Fibroblast of lung (primary cell): ENCODE data around the gene C16orf92. TPM values are rescaled to one million over a fixed set of nuclear protein-coding genes. Genes with fewer than 3 reads are reported as not detected.

Source experiments
- DNase-seq, 2 donors: peaks; one replicate each; pipeline versions ENCODE4 v3.0.0 to v3.0.0-alpha.2; 2010; ENCODE audit warnings: low read depth in 2 of 2
- H2AFZ ChIP-seq: 2 replicates; pipeline ENCODE4 v1.5.1; 2012; ENCODE audit warnings: low read length, control low read depth, inconsistent platforms
- H3K27ac ChIP-seq: 2 replicates; pipeline ENCODE4 v1.5.1; 2011; ENCODE audit warnings: low read length, control low read depth; ENCODE audit not compliant: insufficient read depth
- H3K27me3 ChIP-seq: 2 replicates; pipeline ENCODE4 v1.5.1; 2011; ENCODE audit warnings: mild to moderate bottlenecking, low read length; ENCODE audit not compliant: control insufficient read depth, insufficient read depth
- H3K36me3 ChIP-seq: 2 replicates; pipeline ENCODE4 v1.5.1; 2011; ENCODE audit warnings: low read length; ENCODE audit not compliant: control insufficient read depth, insufficient read depth
- H3K4me1 ChIP-seq: 2 replicates; pipeline ENCODE4 v1.5.1; 2011; ENCODE audit warnings: low read length; ENCODE audit not compliant: control insufficient read depth, insufficient read depth; ENCODE audit errors: extremely low read depth
- H3K4me2 ChIP-seq: 2 replicates; pipeline ENCODE4 v1.5.1; 2011; ENCODE audit warnings: low read length, control low read depth; ENCODE audit not compliant: insufficient read depth; ENCODE audit errors: extremely low read depth
- H3K4me3 ChIP-seq, 4 experiments: fragments of 200-600 bp in 1 of 4; sonication (generic) in 1 of 4; replicated peaks in 1 of 4; 2 replicates each; pipeline ENCODE4 v1.5.1; 2011 to 2016; ENCODE audit warnings: low read length in 4 of 4, low read depth in 3 of 4, mild to moderate bottlenecking in 3 of 4, control low read depth in 2 of 4, inconsistent platforms in 1 of 4, mixed read lengths in 1 of 4; ENCODE audit not compliant: insufficient read depth in 1 of 4; ENCODE audit errors: control extremely low read depth in 1 of 4
- H3K79me2 ChIP-seq: 2 replicates; pipeline ENCODE4 v1.5.1; 2012; ENCODE audit warnings: mild to moderate bottlenecking, low read length, inconsistent platforms; ENCODE audit not compliant: control insufficient read depth, insufficient read depth
- H3K9ac ChIP-seq: 2 replicates; pipeline ENCODE4 v1.5.1; 2011; ENCODE audit warnings: mild to moderate bottlenecking, low read length, control low read depth; ENCODE audit not compliant: insufficient read depth
- H3K9me3 ChIP-seq: 2 replicates; pipeline ENCODE4 v1.5.1; 2012; ENCODE audit warnings: low read depth, low read length; ENCODE audit not compliant: control insufficient read depth, insufficient read depth
- H4K20me1 ChIP-seq: 2 replicates; pipeline ENCODE4 v1.5.1; 2011; ENCODE audit warnings: low read length; ENCODE audit not compliant: control insufficient read depth, insufficient read depth; ENCODE audit errors: extremely low read depth
- CTCF ChIP-seq, 2 donors: IDR thresholded peaks in 1 of 2; conservative IDR thresholded peaks in 1 of 2; 1 replicate in 1 of 2; 2 replicates in 1 of 2; pipeline ENCODE4 v1.5.1; 2011 to 2012; ENCODE audit warnings: low read length in 2 of 2, control low read depth in 1 of 2, inconsistent platforms in 1 of 2, low read depth in 1 of 2, mild to moderate bottlenecking in 1 of 2
- EZH2 ChIP-seq: IDR thresholded peaks from 2 replicates; pipeline ENCODE4 v1.5.1; 2012; ENCODE audit warnings: low read length, control low read depth, mild to moderate bottlenecking; ENCODE audit errors: missing control alignments
- polyA plus RNA-seq, 2 donors: library from polyadenylated mRNA; depleted of rRNA in 1 of 2; stranded (reverse) in 1 of 2; unstranded in 1 of 2; fragments of >200 nt; gene quantifications; 2 replicates each; pipeline ENCODE4 v1.2.1, GENCODE V29; 2011 to 2012; ENCODE audit warnings: missing spikeins in 1 of 2
- total RNA-seq: library from RNA; depleted of rRNA; stranded (reverse); fragments of >200 nt; gene quantifications from 2 replicates; pipeline ENCODE4 v1.2.1, GENCODE V29; 2014

C16orf92 gene
- total and polyA plus RNA-seq, 2 donors (not counting 1 experiment from before 2014, with no cell fraction given): not detected

GRCh38 chr16:30018731-30019158 is 4.3 kb upstream of the C16orf92 start:
- Histone ChIP-seq H3K36me3 (no peaks in the 10 kb centered on the region), H3K79me2 (no peaks in the 10 kb centered on the region), H3K9ac (no peak overlapping the region), H3K27me3 (no peaks in the 10 kb centered on the region), H3K4me2 (no peak overlapping the region), H3K9me3 (no peaks in the 10 kb centered on the region), H3K27ac (no peak overlapping the region), H3K4me1 (no peaks in the 10 kb centered on the region), H3K4me3 (no peak overlapping the region), H2AFZ (no peak overlapping the region), H4K20me1 (no peaks in the 10 kb centered on the region)
- DNase-seq: peak in 1 of 2 donors; percentile 22
- TF ChIP-seq EZH2: no peak
- TF ChIP-seq CTCF (conservative IDR thresholded peaks at IDR 0.05 in 1 of 2, IDR thresholded peaks at IDR 0.05 in 1 of 2; ENCODE audit: low read depth in 1 of 2, low read length in 2 of 2): no peak

- Histone ChIP-seq H3K4me2 (no peak overlapping the region), H2AFZ (no peak overlapping the region), H3K9ac (no peak overlapping the region), H3K27me3 (peaks cover 17% of the 10 kb centered on the region), H3K27ac (no peak overlapping the region), H3K36me3 (no peaks in the 10 kb centered on the region), H3K9me3 (no peaks in the 10 kb centered on the region), H3K4me1 (no peaks in the 10 kb centered on the region), H3K79me2 (no peaks in the 10 kb centered on the region), H3K4me3 (no peak overlapping the region), H4K20me1 (no peaks in the 10 kb centered on the region)
- no peak for TF ChIP-seq EZH2
- TF ChIP-seq CTCF (conservative IDR thresholded peaks at IDR 0.05 in 1 of 2, IDR thresholded peaks at IDR 0.05 in 1 of 2; ENCODE audit: low read depth in 1 of 2, low read length in 2 of 2): no peak
- no peak for DNase-seq
Measured at GRCh38 chr16:30023586-30023985, 588 bp downstream of the C16orf92 start.

- Histone ChIP-seq H3K27ac (no peak overlapping the region), H3K36me3 (no peaks in the 10 kb centered on the region), H3K4me3 (no peak overlapping the region), H3K9ac (no peak overlapping the region), H3K9me3 (no peaks in the 10 kb centered on the region), H3K4me1 (no peaks in the 10 kb centered on the region), H2AFZ (no peak overlapping the region), H3K27me3 (peaks cover 25% of the 10 kb centered on the region), H4K20me1 (no peaks in the 10 kb centered on the region), H3K4me2 (no peak overlapping the region), H3K79me2 (no peaks in the 10 kb centered on the region)
- no peak for DNase-seq
- TF ChIP-seq CTCF (conservative IDR thresholded peaks at IDR 0.05 in 1 of 2, IDR thresholded peaks at IDR 0.05 in 1 of 2; ENCODE audit: low read depth in 1 of 2, low read length in 2 of 2): no peak
- TF ChIP-seq EZH2: no peak
Measured at GRCh38 chr16:30024451-30024850, 1.5 kb downstream of the C16orf92 start.
